NT2/D1 (cell line): Measurements from ENCODE around the gene MBP.

Experiments used
- SUZ12 ChIP-seq: IDR thresholded peaks from 2 replicates; pipeline ENCODE4 v1.6.1; 2011; ENCODE audit not compliant: insufficient read length, insufficient read depth; ENCODE audit errors: extremely low read depth
- YY1 ChIP-seq: IDR thresholded peaks from 2 replicates; pipeline ENCODE4 v1.6.1; 2011; ENCODE audit not compliant: insufficient read length, insufficient read depth
- ZNF274 ChIP-seq: IDR thresholded peaks from 2 replicates; pipeline ENCODE4 v1.6.1; 2011; ENCODE audit warnings: mild to moderate bottlenecking, low read depth, low read length

DNA sequence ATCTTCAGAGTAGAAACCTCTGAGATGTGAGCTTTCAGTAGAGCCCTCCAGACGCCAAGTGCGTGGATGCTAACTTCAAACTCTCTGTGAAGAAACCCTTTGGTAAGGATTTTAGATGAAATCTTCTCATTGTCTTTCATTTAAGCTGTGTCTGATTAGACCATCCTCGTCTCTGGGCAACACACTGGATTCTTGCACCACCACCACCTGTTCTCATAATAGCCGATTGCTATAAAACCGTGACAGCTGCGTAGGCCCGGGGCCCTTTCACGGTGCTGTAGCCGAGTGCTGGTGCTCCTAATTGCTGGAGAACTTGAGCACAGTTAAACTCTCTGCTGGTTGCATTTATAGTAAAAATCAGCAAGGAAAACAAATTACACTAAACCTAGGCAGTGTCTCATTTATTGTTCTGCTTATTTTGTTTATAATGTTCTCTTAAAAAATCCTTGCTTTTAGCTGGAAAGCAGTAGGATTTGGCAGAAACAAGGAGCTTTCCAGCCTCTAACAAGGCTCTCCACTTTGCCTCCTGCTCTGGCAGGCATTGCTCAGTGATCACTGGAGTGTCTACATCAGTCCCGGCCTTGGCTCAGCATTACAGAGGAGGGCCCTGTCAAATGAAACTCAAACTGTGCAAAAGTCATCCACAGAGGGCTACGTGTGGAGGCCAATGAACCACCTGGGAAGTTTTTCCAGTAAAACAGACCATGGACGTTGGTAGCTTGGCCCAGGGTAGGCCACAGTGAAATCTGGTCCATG, 40.9 kb upstream of the MBP start:
- TF ChIP-seq ZNF274 (no peak), YY1 (no peak), SUZ12 (no peak)
